Tibial nerve (tissue), 4 donors: ENCODE data around the gene KARS1. TPM values are rescaled to one million over a fixed set of nuclear protein-coding genes. Genes with fewer than 3 reads are reported as not detected.

Source experiments
- DNase-seq, 2 donors: peaks; one replicate each; pipeline ENCODE4 v3.0.0-alpha.2; 2019; ENCODE audit warnings: low spot score in 2 of 2
- H3K27ac ChIP-seq, 4 donors: fragments of 200-600 bp; sonication (generic) in 3 of 4; one replicate each; pipeline ENCODE4 v1.5.1; 2017 to 2019; ENCODE audit warnings: mild to moderate bottlenecking in 1 of 4
- H3K27me3 ChIP-seq, 2 donors: fragments of 200-600 bp; sonication (generic) in 1 of 2; one replicate each; pipeline versions ENCODE4 v1.5.1 to v1.6.0; 2017 to 2019
- H3K36me3 ChIP-seq, 3 donors: fragments of 200-600 bp; sonication (generic); one replicate each; pipeline ENCODE4 v1.5.1; 2018 to 2019
- H3K4me1 ChIP-seq, 4 donors: fragments of 200-600 bp; sonication (generic) in 3 of 4; one replicate each; pipeline ENCODE4 v1.5.1; 2017 to 2019
- H3K4me3 ChIP-seq, 4 donors: fragments of 200-600 bp; sonication (generic) in 3 of 4; one replicate each; pipeline ENCODE4 v1.5.1; 2017 to 2019; ENCODE audit warnings: mild to moderate bottlenecking in 1 of 4, moderate library complexity in 1 of 4
- H3K9me3 ChIP-seq, 4 donors: fragments of 200-600 bp; sonication (generic) in 3 of 4; one replicate each; pipeline ENCODE4 v1.5.1; 2017 to 2019
- EP300 ChIP-seq, 2 donors: sonication (generic); formaldehyde crosslinking; IDR thresholded peaks; one replicate each; pipeline ENCODE4 v1.6.1; 2017; ENCODE audit warnings: antibody characterized with exemption in 2 of 2, mild to moderate bottlenecking in 1 of 2
- POLR2A ChIP-seq, 2 donors: fragments of 450-650 bp; IDR thresholded peaks; one replicate each; pipeline ENCODE4 v1.6.1; 2017; ENCODE audit warnings: antibody characterized with exemption in 2 of 2, mild to moderate bottlenecking in 2 of 2, moderate library complexity in 2 of 2
- WGBS, 2 donors: methylation state at CpG; one replicate each; pipeline ENCODE4 v1.1.5; 2018; 5-methylcytosine and 5-hydroxymethylcytosine counted together
- total RNA-seq, 4 donors: library from RNA; depleted of rRNA; stranded (reverse); fragments of >200 nt; gene quantifications; one replicate each; pipeline ENCODE4 v1.1.0, GENCODE V29; 2016
- TF ChIP-seq, protein P1 (sequence below), 5 experiments: fragments of 200-600 bp in 3 of 5; fragments of 450-650 bp in 2 of 5; sonication (generic) in 3 of 5; IDR thresholded peaks; one replicate each; pipeline ENCODE4 v1.5.1; 2016 to 2019; ENCODE audit warnings: antibody characterized with exemption in 5 of 5, mild to moderate bottlenecking in 3 of 5, moderate library complexity in 2 of 5

Gene KARS1
- total RNA-seq, 4 donors from 2014 or later: 75.5 to 104 (median 93.5) TPM

- peaks cover 0 to 95% (median 18%) of the 10 kb centered on the region in 3 donors for H3K36me3 ChIP-seq
- H3K9me3 ChIP-seq: no peaks in the 10 kb centered on the region
- no peak for TF ChIP-seq POLR2A (IDR thresholded peaks at IDR 0.05)
- TF ChIP-seq, protein P1, sequence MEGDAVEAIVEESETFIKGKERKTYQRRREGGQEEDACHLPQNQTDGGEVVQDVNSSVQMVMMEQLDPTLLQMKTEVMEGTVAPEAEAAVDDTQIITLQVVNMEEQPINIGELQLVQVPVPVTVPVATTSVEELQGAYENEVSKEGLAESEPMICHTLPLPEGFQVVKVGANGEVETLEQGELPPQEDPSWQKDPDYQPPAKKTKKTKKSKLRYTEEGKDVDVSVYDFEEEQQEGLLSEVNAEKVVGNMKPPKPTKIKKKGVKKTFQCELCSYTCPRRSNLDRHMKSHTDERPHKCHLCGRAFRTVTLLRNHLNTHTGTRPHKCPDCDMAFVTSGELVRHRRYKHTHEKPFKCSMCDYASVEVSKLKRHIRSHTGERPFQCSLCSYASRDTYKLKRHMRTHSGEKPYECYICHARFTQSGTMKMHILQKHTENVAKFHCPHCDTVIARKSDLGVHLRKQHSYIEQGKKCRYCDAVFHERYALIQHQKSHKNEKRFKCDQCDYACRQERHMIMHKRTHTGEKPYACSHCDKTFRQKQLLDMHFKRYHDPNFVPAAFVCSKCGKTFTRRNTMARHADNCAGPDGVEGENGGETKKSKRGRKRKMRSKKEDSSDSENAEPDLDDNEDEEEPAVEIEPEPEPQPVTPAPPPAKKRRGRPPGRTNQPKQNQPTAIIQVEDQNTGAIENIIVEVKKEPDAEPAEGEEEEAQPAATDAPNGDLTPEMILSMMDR (IDR thresholded peaks at IDR 0.05): no peak
- no peak for TF ChIP-seq EP300 (IDR thresholded peaks at IDR 0.05)
- no peaks in the 10 kb centered on the region for H3K27me3 ChIP-seq
- H3K27ac ChIP-seq: no peak overlapping the region
- H3K4me3 ChIP-seq: no peak overlapping the region
- DNase-seq: no peak
- WGBS, 2 donors: 93% methylated on average over 2 of the region's 2 CpGs
- peaks cover 0 to 6% (median 0%) of the 10 kb centered on the region in 4 donors for H3K4me1 ChIP-seq
Observed at GRCh38 chr16:75615619-75616018, 31.8 kb downstream of the KARS1 start.

- TF ChIP-seq EP300 (IDR thresholded peaks at IDR 0.05): no peak
- TF ChIP-seq POLR2A (IDR thresholded peaks at IDR 0.05): no peak
- TF ChIP-seq, protein P1 (IDR thresholded peaks at IDR 0.05): no peak
- 94% methylated on average over 4 of the region's 4 CpGs for WGBS, 2 donors
- Histone ChIP-seq H3K9me3 (no peaks in the 10 kb centered on the region), H3K36me3 (peaks cover 0 to 96% (median 18%) of the 10 kb centered on the region in 3 donors), H3K27me3 (no peaks in the 10 kb centered on the region), H3K4me1 (no peaks in the 10 kb centered on the region), H3K4me3 (no peak overlapping the region), H3K27ac (no peak overlapping the region)
- DNase-seq: no peak
Observed at GRCh38 chr16:75614066-75614897, 33.2 kb downstream of the KARS1 start.

- Histone ChIP-seq H3K27ac (no peak overlapping the region), H3K27me3 (no peaks in the 10 kb centered on the region), H3K36me3 (peaks cover 0 to 95% (median 20%) of the 10 kb centered on the region in 3 donors), H3K9me3 (no peaks in the 10 kb centered on the region), H3K4me3 (no peak overlapping the region), H3K4me1 (no peaks in the 10 kb centered on the region)
- no peak for DNase-seq
- TF ChIP-seq POLR2A (IDR thresholded peaks at IDR 0.05) (no peak), EP300 (IDR thresholded peaks at IDR 0.05) (no peak)
- TF ChIP-seq, protein P1 (IDR thresholded peaks at IDR 0.05): no peak
- WGBS, 2 donors: 94 to 100% methylated on average over 1 of the region's 1 CpG
Observed at GRCh38 chr16:75606507-75606906, 41.0 kb downstream of the KARS1 start.

GRCh38 chr16:75603241-75603640 lies 44.2 kb downstream of the KARS1 start:
- no peaks in the 10 kb centered on the region for H3K27me3 ChIP-seq
- no peak for DNase-seq
- TF ChIP-seq EP300 (IDR thresholded peaks at IDR 0.05) (no peak), POLR2A (IDR thresholded peaks at IDR 0.05) (no peak)
- TF ChIP-seq, protein P1 (IDR thresholded peaks at IDR 0.05): no peak
- H3K36me3 ChIP-seq: peaks cover 2 to 96% (median 21%) of the 10 kb centered on the region in 3 donors
- no peak overlapping the region for H3K4me3 ChIP-seq
- no peaks in the 10 kb centered on the region for H3K4me1 ChIP-seq
- no peaks in the 10 kb centered on the region for H3K9me3 ChIP-seq
- H3K27ac ChIP-seq: no peak overlapping the region
- WGBS, 2 donors: 81 to 93% methylated on average over 4 of the region's 4 CpGs
